ENCODE measurements around the gene PHLDA2. TPM values are rescaled to one million over a fixed set of nuclear protein-coding genes. Genes with fewer than 3 reads are reported as not detected.

The PHLDA2 gene
- total RNA-seq, 2 experiments from 2014 or later = 0.16 to 0.34 TPM

- no peak for DNase-seq (ENCODE audit: low spot score)
Measured at GRCh38 chr11:2929531-2929949, 320 bp upstream of the PHLDA2 start.

GRCh38 chr11:2927851-2928604, 1.2 kb downstream of the PHLDA2 start:
- no peaks in the 10 kb centered on the region for H3K36me3 ChIP-seq (ENCODE audit: insufficient read depth, low read length)
- CTCF ChIA-PET (ENCODE audit: unreplicated experiment) = no interaction called here
- DNase-seq (ENCODE audit: low spot score) = no peak
- no peak overlapping the region for H3K4me3 ChIP-seq (ENCODE audit: low read depth, low read length, poor library complexity, severe bottlenecking)
- no peak overlapping the region for H2AFZ ChIP-seq (ENCODE audit: low read length)
- no peaks in the 10 kb centered on the region for H3K4me1 ChIP-seq (ENCODE audit: insufficient read depth, low read length, poor library complexity, severe bottlenecking)
- no peak overlapping the region for H3K4me2 ChIP-seq (ENCODE audit: low read length)
- H3K9me2 ChIP-seq (ENCODE audit: insufficient read depth, low read length) = no peaks in the 10 kb centered on the region
- POLR2A ChIA-PET = no interaction called here
- TF ChIP-seq EZH2phosphoT487 (IDR thresholded peaks at IDR 0.05; ENCODE audit: borderline replicate concordance, low read depth, low read length) = no peak
- TF ChIP-seq CTCF (conservative IDR thresholded peaks at IDR 0.05; ENCODE audit: low read length) = no peak
- H4K20me1 ChIP-seq (ENCODE audit: insufficient read depth, low read length) = no peaks in the 10 kb centered on the region
- intact Hi-C loops (cut with micrococcal nuclease; ENCODE audit: unreplicated experiment) = no loop called here
- no peaks in the 10 kb centered on the region for H3K79me2 ChIP-seq (ENCODE audit: insufficient read depth, low read depth, low read length)
- no peaks in the 10 kb centered on the region for H3K9me3 ChIP-seq (ENCODE audit: low read length)
- BruUV-seq (replicated peaks) = no TSS peak
- H3K27ac ChIP-seq (ENCODE audit: low read depth, low read length, poor library complexity, severe bottlenecking) = no peak overlapping the region

More at GRCh38 chr11:2929531-2929949, 320 bp upstream of the PHLDA2 start:
- Histone ChIP-seq H3K4me2 (ENCODE audit: low read length) (no peak overlapping the region), H3K9me2 (ENCODE audit: insufficient read depth, low read length) (no peaks in the 10 kb centered on the region), H3K27ac (ENCODE audit: low read depth, low read length, poor library complexity, severe bottlenecking) (no peak overlapping the region), H3K79me2 (ENCODE audit: insufficient read depth, low read depth, low read length) (no peaks in the 10 kb centered on the region), H3K9me3 (ENCODE audit: low read length) (no peaks in the 10 kb centered on the region), H4K20me1 (ENCODE audit: insufficient read depth, low read length) (no peaks in the 10 kb centered on the region), H3K4me3 (ENCODE audit: low read depth, low read length, poor library complexity, severe bottlenecking) (no peak overlapping the region), H3K36me3 (ENCODE audit: insufficient read depth, low read length) (no peaks in the 10 kb centered on the region), H2AFZ (ENCODE audit: low read length) (no peak overlapping the region), H3K4me1 (ENCODE audit: insufficient read depth, low read length, poor library complexity, severe bottlenecking) (no peaks in the 10 kb centered on the region)
- ChIA-PET CTCF (ENCODE audit: unreplicated experiment) (no interaction called here), POLR2A (no interaction called here)
- no TSS peak for BruUV-seq (replicated peaks)
- TF ChIP-seq EZH2phosphoT487 (IDR thresholded peaks at IDR 0.05; ENCODE audit: borderline replicate concordance, low read depth, low read length) (no peak), CTCF (conservative IDR thresholded peaks at IDR 0.05; ENCODE audit: low read length) (no peak)
- intact Hi-C loops (cut with micrococcal nuclease; ENCODE audit: unreplicated experiment) = no loop called here

GRCh38 chr11:2927121-2927800, 2.0 kb downstream of the PHLDA2 start:
- Histone ChIP-seq H3K4me1 (ENCODE audit: insufficient read depth, low read length, poor library complexity, severe bottlenecking) (no peaks in the 10 kb centered on the region), H3K9me3 (ENCODE audit: low read length) (no peaks in the 10 kb centered on the region), H3K79me2 (ENCODE audit: insufficient read depth, low read depth, low read length) (no peaks in the 10 kb centered on the region), H4K20me1 (ENCODE audit: insufficient read depth, low read length) (no peaks in the 10 kb centered on the region), H3K4me3 (ENCODE audit: low read depth, low read length, poor library complexity, severe bottlenecking) (no peak overlapping the region), H2AFZ (ENCODE audit: low read length) (no peak overlapping the region), H3K27ac (ENCODE audit: low read depth, low read length, poor library complexity, severe bottlenecking) (no peak overlapping the region), H3K9me2 (ENCODE audit: insufficient read depth, low read length) (no peaks in the 10 kb centered on the region), H3K36me3 (ENCODE audit: insufficient read depth, low read length) (no peaks in the 10 kb centered on the region), H3K4me2 (ENCODE audit: low read length) (no peak overlapping the region)
- TF ChIP-seq CTCF (conservative IDR thresholded peaks at IDR 0.05; ENCODE audit: low read length) (no peak), EZH2phosphoT487 (IDR thresholded peaks at IDR 0.05; ENCODE audit: borderline replicate concordance, low read depth, low read length) (no peak)
- BruUV-seq (replicated peaks) = no TSS peak
- ChIA-PET POLR2A (no interaction called here), CTCF (ENCODE audit: unreplicated experiment) (no interaction called here)
- no peak for DNase-seq (ENCODE audit: low spot score)
- intact Hi-C loops (cut with micrococcal nuclease; ENCODE audit: unreplicated experiment) = no loop called here

Data from OCI-LY7 (cell line).